Measurements from ENCODE around the gene DGLUCY. TPM values are rescaled to one million over a fixed set of nuclear protein-coding genes. Genes with fewer than 3 reads are reported as not detected.
"Not testable (repeated sequence)": the region's sequence is repeated elsewhere in the genome, so short reads cannot be mapped to it uniquely, and the experiment has no call there.

The DGLUCY gene
- total RNA-seq, 3 donors from 2014 or later = 32.6 to 35.7 (median 34.4) TPM

DNA sequence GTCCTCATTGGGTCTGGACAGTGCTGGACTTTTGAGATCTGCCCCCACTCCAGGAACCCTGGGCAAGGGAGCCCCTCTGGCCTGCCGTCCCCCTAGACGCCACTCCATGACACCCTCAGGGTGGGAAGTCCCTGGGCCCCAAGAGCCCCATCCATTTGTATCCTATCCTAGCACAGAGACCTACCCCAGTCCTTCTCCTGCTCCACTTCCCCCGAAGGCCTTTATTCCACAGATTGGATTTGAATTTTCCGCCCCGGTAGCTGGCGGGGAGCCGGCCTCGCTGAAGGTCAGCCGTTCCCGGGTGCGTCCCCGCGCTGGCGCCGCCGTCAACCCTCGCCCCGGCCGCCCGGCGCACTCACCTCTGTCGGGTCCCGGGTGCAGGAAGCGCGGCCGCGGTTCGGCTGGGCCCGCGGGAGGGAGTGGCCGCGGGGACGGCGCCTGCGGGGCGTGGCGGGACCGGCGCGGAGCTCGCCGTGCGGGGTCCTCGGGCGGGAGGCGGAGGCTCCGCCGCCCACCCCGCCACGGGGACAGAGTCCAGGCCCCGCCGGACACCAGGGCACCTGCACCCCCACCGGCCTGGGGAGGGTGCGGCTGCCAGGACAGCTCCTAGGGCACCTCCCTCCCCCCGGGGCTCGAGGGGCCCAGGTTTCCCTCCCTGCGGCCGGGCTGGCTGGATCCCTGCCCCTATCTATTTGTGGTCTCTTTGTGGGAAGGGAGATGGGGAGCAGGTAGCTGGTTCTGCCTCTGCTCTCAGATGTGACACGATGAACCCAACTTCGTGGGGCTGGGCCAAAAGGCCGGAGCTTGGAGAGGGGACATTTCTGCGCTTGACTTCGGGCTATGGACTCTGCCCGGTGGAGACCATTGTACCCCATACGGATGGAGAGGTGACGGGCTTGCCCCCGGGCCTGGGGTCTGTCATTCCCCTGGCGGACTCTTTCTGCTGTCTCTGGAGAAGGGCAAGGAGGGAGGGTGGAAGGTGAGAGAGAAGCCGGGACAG is 150.6 kb downstream of the DGLUCY start:
- intact Hi-C loops (cut with DNase I; ENCODE audit: low total_unique reads) = no loop called here
- Histone ChIP-seq H3K4me1 (peaks cover 0 to 3% of the 10 kb centered on the region in 2 donors), H3K27me3 (peaks cover 0 to 4% of the 10 kb centered on the region in 2 donors), H3K9me3 (no peaks in the 10 kb centered on the region), H3K4me3 (peak overlapping the region; percentile 35 to 68 (median 44)), H3K36me3 (no peaks in the 10 kb centered on the region), H3K27ac (no peak overlapping the region)
- DNase-seq (ENCODE audit: low spot score in 2 of 2) = no peak
- no peak for TF ChIP-seq POLR2AphosphoS5 (IDR thresholded peaks at IDR 0.05)
- no peak for TF ChIP-seq CTCF (IDR thresholded peaks at IDR 0.05)
- TF ChIP-seq POLR2A (IDR thresholded peaks at IDR 0.05) = no peak

GRCh38 chr14:91265404-91265803 is 151.5 kb downstream of the DGLUCY start:
- no peak overlapping the region for H3K4me3 ChIP-seq
- intact Hi-C loops (cut with DNase I; ENCODE audit: low total_unique reads) = no loop called here

GRCh38 chr14:91266276-91266675 is 152.4 kb downstream of the DGLUCY start:
- intact Hi-C loops (cut with DNase I; ENCODE audit: low total_unique reads); H3K27me3 ChIP-seq; H3K9me3 ChIP-seq: not testable (repeated sequence)

More at GRCh38 chr14:91265404-91265803, 151.5 kb downstream of the DGLUCY start:
- no peak for DNase-seq (ENCODE audit: low spot score in 2 of 2)
- Histone ChIP-seq H3K27ac (no peak overlapping the region), H3K4me1 (peaks cover 0 to 3% of the 10 kb centered on the region in 2 donors), H3K9me3 (no peaks in the 10 kb centered on the region), H3K27me3 (peaks cover 0 to 4% of the 10 kb centered on the region in 2 donors), H3K36me3 (no peaks in the 10 kb centered on the region)
- TF ChIP-seq POLR2AphosphoS5 (IDR thresholded peaks at IDR 0.05) = no peak
- TF ChIP-seq POLR2A (IDR thresholded peaks at IDR 0.05) = no peak
- no peak for TF ChIP-seq CTCF (IDR thresholded peaks at IDR 0.05)

DNA sequence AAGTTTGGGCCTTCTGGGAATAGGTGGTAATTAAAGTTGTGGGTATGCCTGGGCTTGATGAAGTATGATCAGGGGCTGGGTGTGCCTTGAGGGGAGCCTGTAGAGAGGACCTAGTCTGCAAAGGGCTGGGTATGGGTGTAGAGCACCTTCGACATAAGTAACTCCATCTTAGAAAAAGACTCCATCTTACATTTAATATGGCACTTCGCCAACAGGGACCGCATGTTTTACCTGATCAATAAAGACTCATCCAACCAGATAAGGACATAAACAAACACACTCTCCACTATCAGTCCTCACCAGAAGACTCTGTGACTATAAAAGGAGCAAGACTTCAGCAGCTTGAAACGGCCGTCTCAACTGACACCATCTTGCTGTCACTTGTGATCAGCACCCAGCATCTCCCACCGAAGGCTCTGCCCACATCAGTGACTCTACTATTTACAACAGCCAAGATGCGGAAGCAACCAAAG is 154.1 kb downstream of the DGLUCY start:
- TF ChIP-seq POLR2A (IDR thresholded peaks at IDR 0.05) = no peak
- no peak for TF ChIP-seq CTCF (IDR thresholded peaks at IDR 0.05)
- no peak for TF ChIP-seq POLR2AphosphoS5 (IDR thresholded peaks at IDR 0.05)
- no peak for DNase-seq (ENCODE audit: low spot score in 2 of 2)
- Histone ChIP-seq H3K4me3 (no peak overlapping the region), H3K4me1 (peaks cover 0 to 3% of the 10 kb centered on the region in 2 donors), H3K27me3 (peaks cover 0 to 4% of the 10 kb centered on the region in 2 donors), H3K36me3 (no peaks in the 10 kb centered on the region), H3K9me3 (no peaks in the 10 kb centered on the region), H3K27ac (no peak overlapping the region)
- intact Hi-C loops (cut with DNase I; ENCODE audit: low total_unique reads) = no loop called here

More at GRCh38 chr14:91266276-91266675, 152.4 kb downstream of the DGLUCY start:
- not testable (repeated sequence) for DNase-seq (ENCODE audit: low spot score in 2 of 2); H3K36me3 ChIP-seq; H3K4me3 ChIP-seq; H3K27ac ChIP-seq; H3K4me1 ChIP-seq

GRCh38 chr14:91269076-91269991 is 155.5 kb downstream of the DGLUCY start:
- intact Hi-C loops (cut with DNase I; ENCODE audit: low total_unique reads) = no loop called here
- Histone ChIP-seq H3K4me3 (peak overlapping the region in 2 of 3 donors; percentile 28 to 54), H3K27ac (peak overlapping the region in 1 of 2 donors; percentile 32), H3K36me3 (no peaks in the 10 kb centered on the region), H3K4me1 (no peaks in the 10 kb centered on the region), H3K27me3 (peaks cover 0 to 2% of the 10 kb centered on the region in 2 donors), H3K9me3 (no peaks in the 10 kb centered on the region)
- TF ChIP-seq CTCF (IDR thresholded peaks at IDR 0.05) (no peak), POLR2AphosphoS5 (IDR thresholded peaks at IDR 0.05) (no peak), POLR2A (IDR thresholded peaks at IDR 0.05) (no peak)
- DNase-seq (ENCODE audit: low spot score in 2 of 2) = no peak

Measured in breast epithelium (tissue), 4 donors.